MM.1S (cell line): ENCODE measurements around the gene PPA1.
"Not testable (repeated sequence)": the region's sequence is repeated elsewhere in the genome, so short reads cannot be mapped to it uniquely, and the experiment has no call there.

ENCODE experiments used
- EZH2 ChIP-seq: fragments of 300-600 bp; sonication (generic); optimal IDR thresholded peaks from 2 replicates; pipeline ENCODE3; 2017; ENCODE audit warnings: low read depth, mild to moderate bottlenecking, antibody characterized with exemption, low read length, mixed read lengths
- TF ChIP-seq, protein P1 (sequence below): fragments of 300-600 bp; sonication (generic); IDR thresholded peaks from 2 replicates; pipeline ENCODE4 v1.5.1; 2016; ENCODE audit warnings: antibody characterized with exemption, low read length, mixed read lengths

GRCh38 chr10:70222811-70223447, 10.3 kb downstream of the PPA1 start:
- TF ChIP-seq, protein P1, sequence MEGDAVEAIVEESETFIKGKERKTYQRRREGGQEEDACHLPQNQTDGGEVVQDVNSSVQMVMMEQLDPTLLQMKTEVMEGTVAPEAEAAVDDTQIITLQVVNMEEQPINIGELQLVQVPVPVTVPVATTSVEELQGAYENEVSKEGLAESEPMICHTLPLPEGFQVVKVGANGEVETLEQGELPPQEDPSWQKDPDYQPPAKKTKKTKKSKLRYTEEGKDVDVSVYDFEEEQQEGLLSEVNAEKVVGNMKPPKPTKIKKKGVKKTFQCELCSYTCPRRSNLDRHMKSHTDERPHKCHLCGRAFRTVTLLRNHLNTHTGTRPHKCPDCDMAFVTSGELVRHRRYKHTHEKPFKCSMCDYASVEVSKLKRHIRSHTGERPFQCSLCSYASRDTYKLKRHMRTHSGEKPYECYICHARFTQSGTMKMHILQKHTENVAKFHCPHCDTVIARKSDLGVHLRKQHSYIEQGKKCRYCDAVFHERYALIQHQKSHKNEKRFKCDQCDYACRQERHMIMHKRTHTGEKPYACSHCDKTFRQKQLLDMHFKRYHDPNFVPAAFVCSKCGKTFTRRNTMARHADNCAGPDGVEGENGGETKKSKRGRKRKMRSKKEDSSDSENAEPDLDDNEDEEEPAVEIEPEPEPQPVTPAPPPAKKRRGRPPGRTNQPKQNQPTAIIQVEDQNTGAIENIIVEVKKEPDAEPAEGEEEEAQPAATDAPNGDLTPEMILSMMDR = not testable (repeated sequence)
- not testable (repeated sequence) for TF ChIP-seq EZH2
